ENCODE results near the gene PACSIN1.

The PACSIN1 gene

GRCh38 chr6:34465531-34466241 lies at the start of gene PACSIN1:
PACSIN1 (plus strand) TSS chr6:34466076; CDS start chr6:34526306, 60,230 bp downstream.
- no peak for DNase-seq

- no peak for DNase-seq
Measured at GRCh38 chr6:34416877-34417371, 49.0 kb upstream of the PACSIN1 start.

DNA sequence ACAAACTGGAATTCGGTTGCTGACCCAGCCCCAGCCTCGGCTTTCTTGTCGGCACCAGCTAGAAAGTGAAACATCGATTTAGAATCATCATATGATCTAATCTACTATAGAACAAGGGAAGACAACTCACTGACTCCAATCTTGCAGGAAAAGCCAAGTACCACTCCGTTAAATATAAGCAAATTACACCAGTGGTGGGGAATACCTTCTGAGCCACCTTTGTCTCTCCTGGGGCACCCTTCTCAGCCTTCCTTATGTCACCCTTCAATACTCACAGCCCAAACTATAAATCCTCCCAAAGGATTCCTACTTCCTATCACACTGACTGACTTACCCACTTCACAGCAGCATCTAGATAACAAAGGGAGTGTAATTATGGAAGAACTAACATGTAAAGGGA lies 47.5 kb upstream of the PACSIN1 start:
- no peak for DNase-seq

GRCh38 chr6:34423254-34423653 lies 42.6 kb upstream of the PACSIN1 start:
- no peak for DNase-seq

- DNase-seq = no peak
Measured at GRCh38 chr6:34424200-34425131, 41.4 kb upstream of the PACSIN1 start.

DNA sequence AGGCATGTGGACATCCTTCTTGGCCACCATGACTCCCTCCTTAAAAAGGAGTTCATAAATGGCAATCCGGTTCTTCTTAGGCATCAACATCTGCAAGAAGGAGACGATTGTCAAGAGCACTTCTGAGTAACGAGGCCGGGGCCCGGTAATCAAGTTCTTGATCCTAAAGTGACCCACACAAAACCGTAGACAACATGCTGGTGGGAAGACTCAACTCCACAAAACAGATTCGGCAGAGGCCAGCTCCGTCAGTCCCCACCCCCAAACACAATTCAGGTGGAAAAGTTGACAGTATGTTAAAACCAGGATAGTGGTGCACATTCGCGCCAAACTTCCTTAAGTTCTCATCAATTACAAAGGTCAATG lies 40.8 kb upstream of the PACSIN1 start:
- no peak for DNase-seq

- DNase-seq = peak; percentile 85 to 91
Measured at GRCh38 chr6:34425498-34426410, 40.1 kb upstream of the PACSIN1 start, which contains the start of gene RPS10. RPS10 (minus strand) TSS chr6:34426069; CDS start chr6:34425221, 848 bp downstream.

DNA sequence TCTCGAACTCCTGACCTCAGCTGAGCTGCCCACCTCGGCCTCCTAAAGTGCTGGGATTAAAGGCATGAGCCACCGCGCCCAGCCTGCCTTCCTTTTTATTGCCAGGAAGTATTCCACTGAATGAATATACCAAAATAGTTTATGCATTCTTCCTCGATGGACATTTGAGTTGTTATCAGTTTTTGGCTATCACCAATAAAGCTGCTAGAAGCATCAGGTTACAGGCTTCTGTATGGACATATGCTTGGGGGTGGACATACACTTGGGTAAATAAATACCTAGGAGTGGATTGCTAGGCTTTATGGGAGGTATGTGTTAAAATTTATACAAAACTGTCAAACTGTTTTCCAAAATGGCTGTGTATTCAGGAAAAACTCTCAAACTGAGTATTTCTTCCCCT lies 30.0 kb upstream of the PACSIN1 start:
- DNase-seq = no peak

DNA sequence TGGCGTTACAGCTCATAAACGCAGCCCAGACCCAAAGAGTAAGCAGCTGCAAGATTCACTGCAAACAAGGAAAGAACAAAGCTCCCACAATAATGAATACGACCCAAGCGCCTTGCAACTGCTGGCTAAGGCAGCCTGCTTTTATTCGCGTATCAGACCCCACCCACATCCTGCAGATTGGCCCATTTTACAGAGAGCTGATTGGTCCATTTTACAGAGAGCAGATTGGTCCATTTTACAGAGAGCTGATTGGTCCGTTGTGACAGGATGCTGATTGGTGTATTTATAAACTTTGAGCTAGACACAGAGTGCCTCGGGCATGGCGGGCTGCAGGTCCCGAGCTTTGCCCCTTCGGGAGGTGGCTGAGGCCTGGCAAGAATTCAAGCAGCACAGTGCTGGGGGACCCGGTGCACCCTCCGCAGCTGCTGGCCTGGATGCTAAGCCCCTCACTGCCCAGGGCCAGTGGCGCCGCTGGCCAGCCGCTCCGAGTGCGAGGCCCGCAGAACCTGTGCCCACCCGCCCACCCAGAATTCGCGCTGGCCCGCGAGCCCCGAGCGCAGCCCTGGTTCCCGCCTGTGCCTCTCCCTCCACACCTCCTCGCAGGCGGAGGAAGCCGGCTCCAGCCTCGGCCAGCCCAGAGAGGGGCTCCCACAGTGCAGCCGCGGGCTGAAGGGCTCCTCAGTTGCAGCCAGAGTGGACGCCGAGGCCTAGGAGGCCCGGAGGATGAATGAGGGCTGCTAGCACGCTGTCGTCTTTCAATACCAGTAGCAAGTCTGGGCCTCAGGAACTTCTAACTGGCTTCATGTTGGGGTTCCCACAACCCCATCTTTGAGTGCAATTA lies 28.9 kb upstream of the PACSIN1 start:
- DNase-seq = no peak

GRCh38 chr6:34437644-34437970 lies 28.3 kb upstream of the PACSIN1 start:
- no peak for DNase-seq

GRCh38 chr6:34438705-34439104 lies 27.2 kb upstream of the PACSIN1 start:
- no peak for DNase-seq

- DNase-seq = no peak
Measured at GRCh38 chr6:34439442-34439841, 26.4 kb upstream of the PACSIN1 start.

DNA sequence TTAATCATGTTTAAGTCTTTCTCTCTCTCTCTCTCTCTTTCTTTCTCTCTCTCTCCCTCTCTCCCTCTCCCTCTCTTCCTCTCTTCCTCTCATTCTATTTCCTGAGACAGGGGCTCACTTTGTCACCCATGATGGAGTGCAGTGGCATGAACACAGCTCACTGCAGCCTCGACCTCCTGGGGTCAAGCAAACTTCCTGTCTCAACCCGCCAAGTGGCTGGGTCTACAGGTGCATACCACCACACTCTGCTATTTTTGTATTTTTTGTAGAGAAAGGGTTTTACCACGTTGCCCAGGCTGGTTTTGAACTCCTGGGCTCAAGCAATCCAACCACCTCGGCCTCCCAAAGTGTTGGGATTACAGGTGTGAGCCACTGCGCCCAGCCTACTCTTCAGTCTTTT lies 24.4 kb upstream of the PACSIN1 start:
- no peak for DNase-seq

DNA sequence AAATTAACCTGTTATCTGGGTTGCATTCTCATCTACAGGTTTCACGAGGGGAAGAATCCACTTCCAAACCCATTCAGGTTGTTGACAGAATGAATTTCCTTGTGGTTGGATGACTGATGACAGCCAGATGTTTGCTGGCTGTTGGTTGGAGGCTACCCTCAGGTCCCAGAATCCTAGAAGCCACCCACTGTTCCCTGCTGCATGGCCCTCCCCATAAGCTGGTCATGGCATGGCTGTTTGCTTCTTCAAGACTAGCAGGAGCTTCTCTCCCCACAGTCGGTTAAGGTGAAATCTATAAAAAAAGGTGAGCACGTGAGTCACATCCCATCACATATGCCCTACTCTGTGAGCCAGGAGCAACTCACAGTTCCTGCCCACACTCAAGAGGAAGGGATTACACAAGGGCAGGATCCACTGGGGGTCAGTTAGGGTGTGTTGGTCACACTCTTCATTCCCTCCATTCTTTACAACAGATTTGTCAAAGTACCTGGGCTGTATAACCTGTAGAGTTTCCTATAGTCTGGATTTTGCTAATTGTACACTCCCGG lies 20.5 kb upstream of the PACSIN1 start:
- DNase-seq = no peak

DNA sequence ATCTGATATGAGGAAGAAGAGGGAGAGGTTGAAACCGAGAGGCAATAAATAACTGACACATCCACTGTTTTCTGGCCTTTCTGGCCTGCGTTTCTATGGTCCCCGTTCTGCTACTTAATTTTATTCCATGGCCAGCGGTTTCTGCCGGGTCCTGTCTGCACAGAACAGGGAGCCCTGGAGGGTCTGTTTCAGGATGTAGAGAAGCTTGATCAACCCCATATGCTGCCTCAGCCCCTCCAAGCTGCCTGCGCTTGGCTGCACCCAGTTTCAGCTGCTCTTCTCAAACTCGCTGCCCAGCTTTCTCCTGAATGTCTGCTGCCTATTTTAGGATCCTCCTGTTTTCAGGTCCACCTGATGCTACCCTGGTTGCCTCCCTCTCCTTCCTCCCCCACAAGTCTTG lies 18.5 kb upstream of the PACSIN1 start:
- no peak for DNase-seq

DNA sequence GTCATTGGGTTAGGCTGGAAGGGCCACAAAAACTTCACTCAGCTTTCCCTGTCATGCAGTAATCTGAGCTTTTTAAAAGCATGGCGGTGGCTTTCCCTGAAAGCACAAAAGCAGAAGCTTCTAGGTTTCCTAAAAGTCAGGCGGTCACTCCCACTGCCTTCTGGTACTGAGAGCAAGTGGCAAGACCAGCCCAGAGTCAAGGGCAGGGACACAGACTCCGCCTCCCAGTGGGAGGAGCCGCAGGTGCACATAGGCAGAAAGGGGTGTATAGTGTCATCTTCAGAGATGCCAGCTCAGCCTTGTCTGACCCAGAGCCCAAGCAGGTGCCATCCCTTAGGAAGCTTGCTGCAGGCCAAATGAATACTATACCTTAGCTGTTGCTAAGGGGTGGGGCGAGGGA lies 18.0 kb upstream of the PACSIN1 start:
- peak; percentile 9 to 26 for DNase-seq

- DNase-seq = no peak
Measured at GRCh38 chr6:34451192-34451591, 14.7 kb upstream of the PACSIN1 start.

DNA sequence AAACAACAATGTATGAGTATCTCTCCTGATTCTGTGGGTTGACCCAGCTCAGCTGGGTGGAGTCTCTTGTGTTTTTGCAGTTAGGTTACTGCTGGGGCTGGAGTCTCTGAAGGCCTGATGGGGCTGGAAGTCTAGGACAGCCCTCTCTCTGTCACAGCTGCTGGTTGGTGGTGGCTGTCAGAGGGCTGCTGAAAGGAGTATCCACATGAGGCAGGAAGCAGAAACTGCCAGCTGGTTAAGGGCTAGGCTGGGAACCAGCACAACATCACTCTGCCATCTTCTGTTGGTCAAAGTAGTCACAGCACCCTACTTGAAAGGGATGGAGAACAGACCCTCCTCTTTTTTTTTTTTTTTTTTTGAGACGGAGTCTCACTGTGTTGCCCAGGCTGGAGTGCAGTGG lies 10.0 kb upstream of the PACSIN1 start:
- DNase-seq = no peak

DNA sequence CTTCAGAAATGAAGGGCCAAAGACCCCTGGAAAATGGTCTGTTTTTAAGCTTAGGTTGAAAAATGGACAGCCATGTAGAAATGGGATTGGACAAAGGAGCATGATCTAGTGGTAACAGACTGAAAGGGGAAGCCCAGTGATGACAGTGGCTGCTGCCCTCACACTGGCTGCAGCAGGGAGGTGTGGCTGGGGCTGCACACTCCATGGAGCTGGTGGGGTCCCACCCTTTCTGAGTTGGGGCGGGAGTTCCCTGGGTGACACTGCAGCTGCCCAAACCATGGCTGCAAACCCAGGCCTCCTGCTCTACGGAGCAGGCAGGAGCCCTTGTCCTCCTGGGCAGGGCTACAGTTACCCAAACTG lies 8.5 kb upstream of the PACSIN1 start:
- no peak for DNase-seq

DNA sequence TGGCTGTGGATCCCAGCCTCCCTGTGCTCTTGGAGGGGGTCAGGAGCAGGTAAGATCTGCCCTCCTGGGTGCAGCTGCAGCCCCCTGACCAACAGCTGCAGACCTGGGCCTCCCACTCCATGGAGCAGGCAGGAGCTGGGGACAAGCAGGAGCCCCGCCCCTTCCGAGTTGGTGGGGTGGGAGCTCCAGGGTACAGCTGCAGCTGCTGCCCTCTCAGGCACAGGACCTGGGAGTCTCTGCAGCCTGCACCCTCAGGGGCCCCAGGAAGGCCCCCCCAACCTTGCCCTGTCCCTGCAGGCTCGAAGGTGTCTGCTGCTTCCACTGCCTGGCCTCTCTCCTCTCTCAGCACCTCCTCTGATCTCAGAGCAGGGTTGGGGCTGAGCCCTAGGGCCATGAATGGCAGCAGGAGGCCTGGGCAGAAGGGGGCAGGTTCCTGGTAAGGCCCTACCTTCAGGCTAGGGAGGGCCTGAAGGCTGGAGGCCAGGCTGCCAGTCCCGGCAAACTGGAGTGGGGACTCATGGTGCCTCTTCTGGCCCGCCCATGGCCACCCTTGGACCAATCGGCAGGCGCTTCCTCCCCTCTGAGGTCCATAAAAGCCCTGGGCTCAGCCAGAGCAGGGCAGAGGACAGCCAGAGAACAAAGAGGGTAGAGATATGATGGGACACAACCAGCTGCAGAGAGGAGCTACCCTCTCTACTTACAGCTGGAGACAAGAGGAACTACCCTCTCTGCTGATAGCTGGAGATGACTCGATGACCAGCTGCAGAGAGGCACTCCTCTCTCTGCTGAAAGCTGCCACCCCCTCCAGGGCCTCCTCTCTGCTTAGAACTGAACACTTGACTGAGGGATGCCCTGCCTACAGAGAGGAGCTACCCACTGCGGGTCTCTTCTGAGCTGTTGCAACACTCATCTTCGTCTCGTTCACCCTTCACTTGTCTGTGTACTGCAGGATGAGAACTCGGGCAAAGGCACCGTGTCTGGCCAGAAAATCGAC lies 7.8 kb upstream of the PACSIN1 start:
- peak; percentile 48 to 72 for DNase-seq

Measured in SHP77 (cell line).